WTC11 (cell line): ENCODE data around the gene OTOR. TPM values are rescaled to one million over a fixed set of nuclear protein-coding genes. Genes with fewer than 3 reads are reported as not detected.
A peak's percentile ranks its signal among the peaks of the same experiment; 100 is the strongest.

ENCODE experiments used
- ATAC-seq: fragments of 200-7000 bp; cut with Tn5 transposase; 2 replicates; pipeline ENCODE4 v1.10.0; 2021; ENCODE audit warnings: mild to moderate bottlenecking, moderate library complexity
- CTCF ChIA-PET: fragments of 300-600 bp; sonication (Branson Sonifier 250); formaldehyde crosslinking; loops from one replicate; lab custom pipeline; 2021; ENCODE audit warnings: antibody characterized with exemption; lab: Charles Lee
- POLR2A ChIA-PET: fragments of 350-600 bp; sonication (Branson Sonifier 250); formaldehyde crosslinking; loops from one replicate; lab custom pipeline; 2021; ENCODE audit warnings: antibody characterized with exemption; lab: Charles Lee
- DNase-seq: peaks from one replicate; pipeline ENCODE4 v3.0.0; 2021; ENCODE audit warnings: low spot score
- H3K27ac Mint-ChIP-seq: 2 replicates; pipeline ENCODE4 v1.8.0; 2021; ENCODE audit warnings: mixed read lengths
- H3K27me3 Mint-ChIP-seq: 2 replicates; pipeline ENCODE4 v1.8.0; 2021; ENCODE audit warnings: low read depth, mild to moderate bottlenecking, moderate library complexity, mixed read lengths
- H3K36me3 Mint-ChIP-seq: 2 replicates; pipeline ENCODE4 v1.8.0; 2021; ENCODE audit warnings: mixed read lengths
- H3K4me1 Mint-ChIP-seq: 2 replicates; pipeline ENCODE4 v1.8.0; 2022; ENCODE audit warnings: mixed read lengths
- H3K4me3 Mint-ChIP-seq: 2 replicates; pipeline ENCODE4 v1.8.0; 2021; ENCODE audit warnings: mild to moderate bottlenecking, moderate library complexity, mixed read lengths
- H3K9me3 Mint-ChIP-seq: 2 replicates; pipeline ENCODE4 v1.8.0; 2021; ENCODE audit warnings: mixed read lengths
- E2F5 ChIP-seq: sonication (generic); formaldehyde crosslinking; IDR thresholded peaks from 2 replicates; pipeline ENCODE4 v1.8.1; 2022; ENCODE audit warnings: mild to moderate bottlenecking, moderate library complexity, missing genetic modification reagents
- ELF4 ChIP-seq: sonication (generic); formaldehyde crosslinking; IDR thresholded peaks from 2 replicates; pipeline ENCODE4 v1.8.1; 2022; ENCODE audit warnings: low read depth, mild to moderate bottlenecking, moderate library complexity, missing genetic modification reagents
- ERG ChIP-seq: fragments of 250-450 bp; sonication (Bioruptor Pico); IDR thresholded peaks from 2 replicates; pipeline ENCODE4 v1.8.0; 2021; ENCODE audit warnings: mild to moderate bottlenecking
- ETV6 ChIP-seq: sonication (generic); formaldehyde crosslinking; IDR thresholded peaks from 2 replicates; pipeline ENCODE4 v1.8.1; 2022; ENCODE audit warnings: mild to moderate bottlenecking, missing genetic modification reagents
- FOXJ3 ChIP-seq: sonication (generic); formaldehyde crosslinking; IDR thresholded peaks from 2 replicates; pipeline ENCODE4 v1.9.0; 2021; ENCODE audit warnings: missing genetic modification reagents, mild to moderate bottlenecking, borderline replicate concordance
- MLX ChIP-seq: sonication (generic); formaldehyde crosslinking; IDR thresholded peaks from 2 replicates; pipeline ENCODE4 v1.8.1; 2023; ENCODE audit warnings: mild to moderate bottlenecking, missing genetic modification reagents, moderate library complexity
- NR2C2 ChIP-seq: sonication (generic); formaldehyde crosslinking; IDR thresholded peaks from 2 replicates; pipeline ENCODE4 v1.8.0; 2022; ENCODE audit warnings: mild to moderate bottlenecking, missing genetic modification reagents
- SP1 ChIP-seq: sonication (generic); formaldehyde crosslinking; conservative IDR thresholded peaks from 2 replicates; pipeline ENCODE4 v1.8.1; 2022; ENCODE audit warnings: missing genetic modification reagents
- TCF7 ChIP-seq: sonication (generic); formaldehyde crosslinking; IDR thresholded peaks from 2 replicates; pipeline ENCODE4 v1.8.0; 2022; ENCODE audit warnings: mild to moderate bottlenecking, low read depth, missing genetic modification reagents, moderate library complexity
- ZNF121 ChIP-seq: sonication (generic); formaldehyde crosslinking; IDR thresholded peaks from 2 replicates; pipeline ENCODE4 v1.8.0; 2023; ENCODE audit warnings: missing genetic modification reagents
- ZNF138 ChIP-seq: sonication (generic); formaldehyde crosslinking; conservative IDR thresholded peaks from 2 replicates; pipeline ENCODE4 v1.8.1; 2022; ENCODE audit warnings: mild to moderate bottlenecking, moderate library complexity, missing genetic modification reagents
- ZNF671 ChIP-seq: fragments of 250-450 bp; sonication (Bioruptor Pico); IDR thresholded peaks from 2 replicates; pipeline ENCODE4 v1.8.0; 2021; ENCODE audit warnings: mild to moderate bottlenecking
- total RNA-seq: library from RNA; stranded (reverse); gene quantifications from 3 replicates; pipeline ENCODE4 v1.2.3, GENCODE V29; 2021
- TF ChIP-seq, protein P1 (sequence below): sonication (generic); formaldehyde crosslinking; IDR thresholded peaks from 2 replicates; pipeline ENCODE4 v1.8.1; 2022; ENCODE audit warnings: low read depth, mild to moderate bottlenecking, moderate library complexity, missing genetic modification reagents, borderline replicate concordance
- TF ChIP-seq, protein P2 (sequence below): sonication (generic); formaldehyde crosslinking; IDR thresholded peaks from 2 replicates; pipeline ENCODE4 v1.8.0; 2022; ENCODE audit warnings: mild to moderate bottlenecking, missing genetic modification reagents
- TF ChIP-seq, protein P3 (sequence below): sonication (generic); formaldehyde crosslinking; IDR thresholded peaks from 2 replicates; pipeline ENCODE4 v1.8.0; 2022; ENCODE audit warnings: mild to moderate bottlenecking, missing genetic modification reagents

The OTOR gene
- total RNA-seq, 1 experiment from 2014 or later, result not detected

DNA sequence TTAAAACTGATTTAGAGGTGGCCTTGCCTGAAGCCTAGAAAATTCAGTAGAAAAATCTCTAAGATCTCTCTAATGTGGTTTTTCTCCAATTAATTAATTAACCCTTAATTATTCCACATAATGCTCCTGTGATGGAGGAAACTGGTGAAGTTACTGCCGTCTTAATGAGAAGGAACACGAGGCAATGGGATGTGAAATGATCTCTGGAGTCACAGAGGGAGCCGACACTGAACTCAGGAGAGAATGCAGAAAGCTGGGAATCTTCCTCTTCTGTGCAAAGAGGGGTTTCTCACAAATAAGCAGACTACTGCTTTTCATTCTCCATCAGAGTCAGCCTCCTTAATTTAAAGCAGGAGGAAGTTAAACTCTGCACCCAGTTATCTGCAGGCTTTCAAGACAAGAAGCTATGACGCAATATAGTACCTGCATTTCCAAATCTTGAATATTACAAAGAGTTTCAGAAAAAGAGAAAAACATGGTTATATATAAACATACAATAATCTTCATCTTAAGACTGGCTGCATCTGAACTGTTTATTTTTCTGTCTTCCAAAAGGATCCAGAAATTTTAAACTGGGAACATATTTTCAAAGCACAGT lies 36.4 kb upstream of the OTOR start (continued):
- no peak for TF ChIP-seq ETV6 (CRISPR knock-in tag)
- TF ChIP-seq, protein P1, sequence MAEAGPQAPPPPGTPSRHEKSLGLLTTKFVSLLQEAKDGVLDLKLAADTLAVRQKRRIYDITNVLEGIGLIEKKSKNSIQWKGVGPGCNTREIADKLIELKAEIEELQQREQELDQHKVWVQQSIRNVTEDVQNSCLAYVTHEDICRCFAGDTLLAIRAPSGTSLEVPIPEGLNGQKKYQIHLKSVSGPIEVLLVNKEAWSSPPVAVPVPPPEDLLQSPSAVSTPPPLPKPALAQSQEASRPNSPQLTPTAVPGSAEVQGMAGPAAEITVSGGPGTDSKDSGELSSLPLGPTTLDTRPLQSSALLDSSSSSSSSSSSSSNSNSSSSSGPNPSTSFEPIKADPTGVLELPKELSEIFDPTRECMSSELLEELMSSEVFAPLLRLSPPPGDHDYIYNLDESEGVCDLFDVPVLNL (CRISPR knock-in tag), result no peak
- TF ChIP-seq ZNF138 (CRISPR knock-in tag), result no peak

DNA sequence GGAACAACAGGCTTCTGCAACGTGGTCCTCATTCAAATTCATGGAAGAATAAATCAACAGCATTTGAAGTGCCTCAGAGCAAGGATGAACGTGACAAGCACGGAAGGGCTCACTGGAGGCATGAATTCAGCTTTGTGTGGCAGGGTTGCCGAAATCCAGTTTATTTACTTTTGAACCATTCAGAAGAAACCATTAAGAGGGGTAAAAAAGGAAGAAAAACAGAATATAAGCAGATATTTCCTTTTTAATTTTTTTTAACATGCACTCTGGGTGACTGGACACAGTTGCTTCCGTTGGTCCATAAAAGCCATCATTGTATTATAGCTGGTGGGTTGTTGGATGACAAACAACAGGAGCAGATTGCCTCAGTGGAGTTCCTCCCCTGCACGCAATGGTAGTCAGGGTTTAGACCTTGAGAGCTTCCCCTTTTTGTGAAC lies 35.6 kb upstream of the OTOR start:
- DNase-seq (no peak), ATAC-seq (no peak)
- no peak for TF ChIP-seq ZNF121 (CRISPR knock-in tag)
- no peak for TF ChIP-seq E2F5 (CRISPR knock-in tag)
- TF ChIP-seq, protein P2, sequence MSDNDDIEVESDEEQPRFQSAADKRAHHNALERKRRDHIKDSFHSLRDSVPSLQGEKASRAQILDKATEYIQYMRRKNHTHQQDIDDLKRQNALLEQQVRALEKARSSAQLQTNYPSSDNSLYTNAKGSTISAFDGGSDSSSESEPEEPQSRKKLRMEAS (CRISPR knock-in tag), result no peak
- no peaks in the 10 kb centered on the region for H3K27me3 Mint-ChIP-seq
- POLR2A ChIA-PET, result no interaction called here
- no peak overlapping the region for H3K4me3 Mint-ChIP-seq
- peaks cover 5% of the 10 kb centered on the region for H3K36me3 Mint-ChIP-seq
- H3K4me1 Mint-ChIP-seq, result peaks cover 18% of the 10 kb centered on the region
- no peak overlapping the region for H3K27ac Mint-ChIP-seq
- CTCF ChIA-PET, result no interaction called here
- peaks cover 11% of the 10 kb centered on the region for H3K9me3 Mint-ChIP-seq

- Mint-ChIP-seq H3K36me3 (no peaks in the 10 kb centered on the region), H3K9me3 (peaks cover 5% of the 10 kb centered on the region), H3K27me3 (no peaks in the 10 kb centered on the region), H3K4me1 (peaks cover 18% of the 10 kb centered on the region), H3K27ac (no peak overlapping the region), H3K4me3 (no peak overlapping the region)
- CTCF ChIA-PET, result no interaction called here
- TF ChIP-seq ERG (CRISPR knock-in tag) (no peak), SP1 (CRISPR knock-in tag) (no peak), ZNF671 (CRISPR knock-in tag) (no peak), ELF4 (CRISPR knock-in tag) (no peak), NR2C2 (CRISPR knock-in tag) (no peak), E2F5 (CRISPR knock-in tag) (no peak), TCF7 (CRISPR knock-in tag) (no peak), FOXJ3 (no peak), MLX (CRISPR knock-in tag) (no peak)
- DNase-seq, result no peak
- POLR2A ChIA-PET, result no interaction called here
- peak; percentile 52 for ATAC-seq
Measured at GRCh38 chr20:16713066-16713465, 35.1 kb upstream of the OTOR start.

- H3K36me3 Mint-ChIP-seq, result no peaks in the 10 kb centered on the region
- POLR2A ChIA-PET, result no interaction called here
- H3K9me3 Mint-ChIP-seq, result 0 out of 2 replicates have a peak, but pooled peaks cover 4% of the 10 kb centered on the region
- TF ChIP-seq, protein P3, sequence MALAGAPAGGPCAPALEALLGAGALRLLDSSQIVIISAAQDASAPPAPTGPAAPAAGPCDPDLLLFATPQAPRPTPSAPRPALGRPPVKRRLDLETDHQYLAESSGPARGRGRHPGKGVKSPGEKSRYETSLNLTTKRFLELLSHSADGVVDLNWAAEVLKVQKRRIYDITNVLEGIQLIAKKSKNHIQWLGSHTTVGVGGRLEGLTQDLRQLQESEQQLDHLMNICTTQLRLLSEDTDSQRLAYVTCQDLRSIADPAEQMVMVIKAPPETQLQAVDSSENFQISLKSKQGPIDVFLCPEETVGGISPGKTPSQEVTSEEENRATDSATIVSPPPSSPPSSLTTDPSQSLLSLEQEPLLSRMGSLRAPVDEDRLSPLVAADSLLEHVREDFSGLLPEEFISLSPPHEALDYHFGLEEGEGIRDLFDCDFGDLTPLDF, result no peak
- peaks cover 18% of the 10 kb centered on the region for H3K4me1 Mint-ChIP-seq
- no peak for DNase-seq
- no peak overlapping the region for H3K4me3 Mint-ChIP-seq
- H3K27me3 Mint-ChIP-seq, result no peaks in the 10 kb centered on the region
- no peak overlapping the region for H3K27ac Mint-ChIP-seq
- CTCF ChIA-PET, result interaction anchor here (1.5 to 1.9 kb wide), 2 partner anchors 34 to 47 kb away, joined by 3 to 6 read pairs; partner anchors contain the start of gene OTOR
- ATAC-seq, result no peak
Measured at GRCh38 chr20:16714242-16714641, 33.9 kb upstream of the OTOR start.
